DND-41 (cell line): ENCODE data around the gene TLNRD1.

Source experiments
- EZH2 ChIP-seq: IDR thresholded peaks from 3 replicates; pipeline ENCODE4 v1.6.1; 2012; ENCODE audit warnings: borderline replicate concordance, low read depth, mild to moderate bottlenecking, moderate library complexity, low read length, inconsistent platforms; ENCODE audit not compliant: severe bottlenecking
- TF ChIP-seq, protein P1 (sequence below): IDR thresholded peaks from 2 replicates; pipeline ENCODE4 v1.5.1; 2012; ENCODE audit warnings: borderline replicate concordance, low read length, moderate library complexity, mild to moderate bottlenecking; ENCODE audit not compliant: poor library complexity, severe bottlenecking; ENCODE audit errors: extremely low read depth

DNA sequence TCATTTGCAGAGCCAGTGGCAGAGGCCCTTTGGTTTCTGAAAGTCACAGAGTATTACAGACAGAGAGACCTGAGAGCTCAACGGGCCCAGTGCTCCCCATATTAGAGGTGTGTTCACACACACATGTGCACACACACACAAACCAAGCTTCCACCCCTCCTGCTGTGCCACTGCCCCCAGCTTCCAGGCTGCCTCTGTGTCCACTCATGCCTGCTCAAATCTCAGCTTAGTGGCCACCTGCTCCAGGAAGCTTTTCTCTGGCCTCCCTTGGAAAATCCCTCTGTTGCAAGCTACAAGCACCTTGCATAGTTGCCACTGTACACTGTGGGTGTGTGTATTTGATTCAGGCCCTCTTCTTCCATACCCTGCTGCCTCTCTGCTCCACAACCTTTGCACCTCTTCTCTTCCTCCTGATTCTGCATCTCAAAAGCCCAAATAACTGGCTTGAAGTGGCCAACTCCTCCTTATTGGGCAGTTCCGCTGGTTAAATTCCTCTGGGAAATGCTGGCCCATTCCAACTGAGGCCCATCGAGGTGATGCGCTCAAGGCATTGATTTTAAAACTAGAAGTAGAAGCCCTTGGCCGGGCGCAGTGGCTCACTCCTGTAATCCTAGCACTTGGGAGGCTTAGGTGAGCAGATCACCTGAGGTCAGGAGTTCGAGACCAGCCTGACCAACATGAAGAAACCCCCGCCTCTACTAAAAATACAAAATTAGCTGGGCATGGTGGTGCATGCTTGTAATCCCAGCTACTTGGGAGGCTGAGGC is 34.1 kb upstream of the TLNRD1 start:
- TF ChIP-seq, protein P1, sequence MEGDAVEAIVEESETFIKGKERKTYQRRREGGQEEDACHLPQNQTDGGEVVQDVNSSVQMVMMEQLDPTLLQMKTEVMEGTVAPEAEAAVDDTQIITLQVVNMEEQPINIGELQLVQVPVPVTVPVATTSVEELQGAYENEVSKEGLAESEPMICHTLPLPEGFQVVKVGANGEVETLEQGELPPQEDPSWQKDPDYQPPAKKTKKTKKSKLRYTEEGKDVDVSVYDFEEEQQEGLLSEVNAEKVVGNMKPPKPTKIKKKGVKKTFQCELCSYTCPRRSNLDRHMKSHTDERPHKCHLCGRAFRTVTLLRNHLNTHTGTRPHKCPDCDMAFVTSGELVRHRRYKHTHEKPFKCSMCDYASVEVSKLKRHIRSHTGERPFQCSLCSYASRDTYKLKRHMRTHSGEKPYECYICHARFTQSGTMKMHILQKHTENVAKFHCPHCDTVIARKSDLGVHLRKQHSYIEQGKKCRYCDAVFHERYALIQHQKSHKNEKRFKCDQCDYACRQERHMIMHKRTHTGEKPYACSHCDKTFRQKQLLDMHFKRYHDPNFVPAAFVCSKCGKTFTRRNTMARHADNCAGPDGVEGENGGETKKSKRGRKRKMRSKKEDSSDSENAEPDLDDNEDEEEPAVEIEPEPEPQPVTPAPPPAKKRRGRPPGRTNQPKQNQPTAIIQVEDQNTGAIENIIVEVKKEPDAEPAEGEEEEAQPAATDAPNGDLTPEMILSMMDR = no peak
- TF ChIP-seq EZH2 = no peak
